HG03095 (cell line): ENCODE measurements around the gene GPR146.

Experiments
- ATAC-seq: cut with Tn5 transposase; IDR thresholded peaks from one replicate; pipeline ENCODE4 v1.9.1; 2021; ENCODE audit warnings: moderate library complexity; ENCODE audit not compliant: unreplicated experiment

The GPR146 gene

DNA sequence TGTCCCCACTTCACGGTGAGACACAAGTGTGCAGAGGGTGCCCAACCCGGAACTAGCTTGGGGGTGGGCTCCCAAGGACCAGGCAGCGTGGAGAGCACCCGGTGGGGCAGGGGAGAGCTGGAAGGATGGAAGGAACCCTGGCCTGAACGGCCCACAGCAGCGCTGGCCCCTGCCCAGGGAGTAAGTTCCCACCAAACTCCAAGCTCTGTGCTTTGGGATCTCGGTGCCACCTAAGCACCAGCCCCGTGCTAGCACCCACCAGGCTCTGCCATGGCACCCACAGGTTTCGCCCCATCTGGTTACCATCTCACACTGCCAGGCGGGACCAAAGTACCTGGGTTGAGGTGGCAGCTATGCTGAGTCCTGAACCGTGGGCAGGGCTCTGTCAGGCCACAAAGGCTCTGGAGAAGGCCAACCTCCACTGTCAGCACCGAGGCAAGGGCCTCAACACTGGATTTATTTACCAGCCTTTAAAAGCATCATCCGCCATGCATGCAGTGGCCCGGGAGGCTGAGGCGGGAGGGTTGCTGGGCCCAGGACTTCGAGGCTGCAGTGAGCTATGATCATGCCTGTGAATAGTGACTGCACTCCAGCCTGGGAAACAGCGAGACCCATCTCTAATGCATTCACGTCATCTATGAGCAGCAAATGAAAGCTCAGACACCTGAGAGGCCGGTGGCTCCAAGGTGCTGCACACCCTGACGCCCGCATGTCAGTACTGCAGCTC, 59.6 kb downstream of the GPR146 start:
- ATAC-seq = no peak

DNA sequence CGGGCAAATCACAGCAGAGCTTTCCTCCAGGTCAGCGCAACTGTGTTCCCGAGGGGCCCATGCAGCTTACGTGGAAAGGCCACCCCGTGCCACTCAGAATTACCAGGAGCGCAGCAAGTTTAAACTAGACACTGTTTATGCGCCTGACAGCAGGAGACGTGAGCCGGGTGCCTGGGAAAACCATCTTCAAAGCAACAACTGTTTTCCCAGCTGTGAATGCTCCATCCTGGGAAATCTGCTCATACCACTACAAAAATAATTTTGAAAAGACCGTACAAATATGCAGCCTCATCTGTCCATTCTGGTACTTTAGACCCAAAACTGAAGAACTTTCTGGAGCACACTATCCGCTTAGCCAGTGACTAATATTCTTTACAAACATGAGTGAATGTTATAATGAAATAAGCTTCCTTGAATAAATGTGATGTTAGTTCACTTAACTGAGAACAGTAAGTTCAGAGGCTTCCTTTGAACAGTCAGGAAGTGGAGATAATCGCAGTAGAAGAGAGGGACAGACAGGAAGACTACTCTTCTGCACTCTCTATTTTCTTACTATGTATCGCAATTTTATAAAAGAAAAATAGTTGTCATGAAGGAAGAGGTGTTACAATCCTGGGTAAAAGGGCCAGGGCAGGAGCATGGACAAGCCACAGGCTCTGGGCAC, 60.3 kb downstream of the GPR146 start:
- no peak for ATAC-seq

DNA sequence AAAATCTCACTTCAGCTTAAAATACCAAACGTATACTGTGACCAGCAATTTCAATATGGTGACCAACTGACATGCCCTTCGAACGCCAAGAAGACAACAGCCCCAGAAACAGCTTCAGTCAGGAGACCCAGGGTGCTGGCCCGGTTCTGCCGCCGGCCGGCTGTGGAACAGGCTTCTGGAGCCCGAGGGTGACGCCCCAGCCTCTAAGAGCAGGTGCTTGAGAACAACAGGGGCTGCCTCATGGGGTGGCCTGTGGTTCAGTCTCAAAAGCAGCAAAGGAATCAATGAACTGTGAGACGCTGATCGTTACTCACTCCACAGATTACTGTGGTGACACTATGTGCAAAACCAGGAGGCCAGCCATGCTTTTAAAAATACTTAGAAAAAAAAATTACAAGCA, 60.8 kb downstream of the GPR146 start:
- peak; percentile 53 for ATAC-seq

DNA sequence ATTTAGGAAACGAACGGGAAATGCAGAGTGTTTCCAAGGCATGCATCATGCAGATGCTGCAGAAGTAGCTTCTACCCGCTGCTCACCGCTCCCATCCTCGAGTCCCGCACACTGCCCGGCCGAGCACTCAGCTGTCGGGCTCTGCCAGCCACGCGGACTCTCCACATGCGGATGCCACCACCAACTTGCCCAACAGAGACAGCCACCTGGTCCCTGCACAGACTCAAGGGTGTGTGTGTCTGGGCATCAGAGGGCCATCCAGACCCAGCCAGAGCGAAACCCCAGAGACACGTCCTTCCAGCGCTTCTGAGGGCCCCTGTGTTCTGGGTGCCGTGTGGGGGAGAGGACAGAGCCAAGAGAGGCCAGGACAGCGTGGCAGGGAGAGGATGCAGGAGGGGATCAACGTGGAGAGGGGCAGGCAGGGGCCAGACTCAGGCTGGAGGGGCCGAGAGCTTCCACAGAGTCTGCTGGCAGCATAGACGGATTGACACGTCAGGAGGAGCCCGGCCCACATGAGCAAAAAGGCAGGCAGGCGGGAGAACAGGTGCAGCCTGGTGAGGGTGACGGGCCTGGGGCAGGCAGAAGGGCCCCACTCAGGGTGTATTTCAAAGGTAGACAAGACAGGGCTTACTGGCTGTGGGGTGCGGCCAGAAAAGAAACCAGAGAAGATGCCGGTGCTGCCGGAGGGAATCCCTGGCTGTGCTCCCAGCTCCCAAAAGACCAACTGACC, 61.9 kb downstream of the GPR146 start:
- ATAC-seq = no peak

DNA sequence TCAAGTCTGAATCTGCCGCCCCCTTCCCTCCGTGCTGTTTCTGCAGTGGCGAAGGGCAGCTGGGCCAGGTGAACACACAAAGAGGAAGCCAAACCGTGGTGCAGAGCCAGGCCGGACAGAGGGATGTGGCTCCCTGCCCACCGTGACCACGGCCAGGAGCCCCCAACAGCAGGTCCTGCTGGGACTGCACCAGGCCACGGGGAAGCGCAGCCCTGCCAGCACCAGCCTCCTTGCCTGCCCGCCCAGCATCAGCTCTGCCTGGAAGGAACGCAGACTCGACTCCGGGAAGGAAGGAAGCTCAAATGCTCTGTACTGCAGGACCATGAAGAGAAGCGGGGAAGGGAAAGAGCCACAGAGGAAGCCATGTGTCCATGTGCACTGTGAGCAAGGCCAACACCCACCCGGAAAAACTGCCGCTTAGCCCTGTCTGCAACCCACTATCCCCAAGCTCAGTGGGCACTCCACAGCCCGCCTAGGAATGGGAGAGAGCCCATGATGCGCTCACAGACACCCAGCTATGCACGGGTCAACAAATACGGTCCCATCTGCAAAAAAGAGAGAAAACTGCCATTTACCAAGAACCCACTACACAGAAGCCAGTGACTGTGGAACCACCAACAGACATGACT, 62.6 kb downstream of the GPR146 start:
- ATAC-seq = no peak

DNA sequence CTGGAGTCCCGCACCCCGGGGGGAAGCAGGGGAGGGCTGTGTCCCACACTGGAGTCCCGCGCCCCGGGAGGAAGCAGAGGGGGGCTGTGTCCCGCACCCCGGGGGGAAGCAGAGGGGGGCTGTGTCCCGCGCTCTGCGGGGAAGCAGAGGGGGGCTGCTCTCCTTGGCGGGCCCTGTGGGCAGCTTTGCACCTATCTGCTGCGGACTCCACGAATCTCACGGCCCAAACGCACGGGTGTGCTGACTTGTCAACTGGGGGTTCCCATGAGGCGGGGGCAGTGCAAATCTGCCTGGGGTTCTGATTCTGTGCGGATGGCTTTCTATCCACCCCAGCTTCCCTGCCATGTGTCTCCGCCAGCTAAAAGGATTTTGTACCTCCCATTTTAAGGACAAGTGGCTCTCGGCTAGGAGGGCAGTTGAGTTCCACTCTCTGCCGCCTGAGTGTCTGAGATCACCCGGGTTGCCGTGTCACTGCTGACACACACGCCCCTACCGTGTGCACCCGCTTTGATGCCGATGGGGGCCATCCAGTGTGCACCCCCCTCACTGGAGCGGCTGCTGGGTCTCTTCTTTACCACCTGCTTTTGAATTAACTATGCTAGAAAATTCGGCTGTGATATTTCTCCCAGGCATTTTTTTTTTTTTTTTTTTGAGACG, 64.0 kb downstream of the GPR146 start:
- no peak for ATAC-seq
